ENCODE results near the gene WWOX.
"Not testable (repeated sequence)": the region's sequence is repeated elsewhere in the genome, so short reads cannot be mapped to it uniquely, and the experiment has no call there.

WWOX gene

DNA sequence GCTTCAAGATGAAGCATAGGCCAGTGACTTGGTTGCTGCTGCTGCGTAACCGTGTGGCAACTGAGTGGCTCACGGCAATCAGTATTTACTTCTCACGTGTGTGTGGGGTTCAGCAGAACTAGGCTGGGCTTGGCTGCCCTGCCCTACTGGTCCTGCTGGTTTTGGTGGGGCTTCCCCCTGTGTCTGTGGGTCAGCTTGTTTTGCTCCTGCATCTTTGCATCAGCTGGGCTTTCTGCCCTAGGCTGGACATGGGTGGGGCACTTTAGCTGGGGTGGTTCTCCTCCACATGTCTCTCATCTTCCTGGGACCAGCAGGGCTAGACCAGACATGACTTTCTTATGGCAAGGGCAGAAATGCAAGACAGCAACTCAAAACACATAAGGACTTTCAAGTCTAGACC is 950.6 kb downstream of the WWOX start:
- no peak overlapping the region for H3K4me3 ChIP-seq (ENCODE audit: low read depth, low read length)
- TF ChIP-seq CTCF (IDR thresholded peaks at IDR 0.05; ENCODE audit: insufficient read depth, low read depth, low read length, missing control alignments) = no peak
- no peak for DNase-seq (ENCODE audit: low read depth)

- no peak for DNase-seq (ENCODE audit: low read depth)
- no peak for TF ChIP-seq CTCF (IDR thresholded peaks at IDR 0.05; ENCODE audit: insufficient read depth, low read depth, low read length, missing control alignments)
Measured at GRCh38 chr16:79051313-79051712, 951.9 kb downstream of the WWOX start.

GRCh38 chr16:79052198-79052597 is 952.7 kb downstream of the WWOX start:
- not testable (repeated sequence) for DNase-seq (ENCODE audit: low read depth); H3K4me3 ChIP-seq (ENCODE audit: low read depth, low read length)

More at GRCh38 chr16:79051313-79051712, 951.9 kb downstream of the WWOX start:
- no peak overlapping the region for H3K4me3 ChIP-seq (ENCODE audit: low read depth, low read length)

DNA sequence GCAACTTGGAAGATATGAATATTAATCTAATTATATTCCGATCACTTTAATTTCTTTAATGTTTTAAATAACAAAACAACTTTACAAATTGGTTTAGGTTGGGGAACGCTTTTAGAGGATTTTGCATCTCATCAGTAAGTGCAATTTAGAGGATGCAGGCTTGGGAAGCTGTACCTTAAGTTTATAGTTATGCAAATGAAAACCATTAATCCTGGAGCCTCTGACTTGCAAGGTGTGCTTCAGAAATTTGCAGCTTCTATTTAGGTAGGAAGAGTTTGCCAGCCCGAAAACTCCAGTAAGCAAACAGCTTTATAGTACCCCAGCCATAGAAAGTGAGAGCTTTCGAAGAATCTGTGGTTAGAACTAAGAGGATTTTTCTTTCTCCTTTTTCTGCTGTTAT is 954.1 kb downstream of the WWOX start:
- no peak overlapping the region for H3K4me3 ChIP-seq (ENCODE audit: low read depth, low read length)
- DNase-seq (ENCODE audit: low read depth) = no peak
- TF ChIP-seq CTCF (IDR thresholded peaks at IDR 0.05; ENCODE audit: insufficient read depth, low read depth, low read length, missing control alignments) = no peak

- DNase-seq (ENCODE audit: low read depth) = no peak
- TF ChIP-seq CTCF (IDR thresholded peaks at IDR 0.05; ENCODE audit: insufficient read depth, low read depth, low read length, missing control alignments) = no peak
- H3K4me3 ChIP-seq (ENCODE audit: low read depth, low read length) = no peak overlapping the region
Measured at GRCh38 chr16:79054211-79054984, 954.9 kb downstream of the WWOX start.

DNA sequence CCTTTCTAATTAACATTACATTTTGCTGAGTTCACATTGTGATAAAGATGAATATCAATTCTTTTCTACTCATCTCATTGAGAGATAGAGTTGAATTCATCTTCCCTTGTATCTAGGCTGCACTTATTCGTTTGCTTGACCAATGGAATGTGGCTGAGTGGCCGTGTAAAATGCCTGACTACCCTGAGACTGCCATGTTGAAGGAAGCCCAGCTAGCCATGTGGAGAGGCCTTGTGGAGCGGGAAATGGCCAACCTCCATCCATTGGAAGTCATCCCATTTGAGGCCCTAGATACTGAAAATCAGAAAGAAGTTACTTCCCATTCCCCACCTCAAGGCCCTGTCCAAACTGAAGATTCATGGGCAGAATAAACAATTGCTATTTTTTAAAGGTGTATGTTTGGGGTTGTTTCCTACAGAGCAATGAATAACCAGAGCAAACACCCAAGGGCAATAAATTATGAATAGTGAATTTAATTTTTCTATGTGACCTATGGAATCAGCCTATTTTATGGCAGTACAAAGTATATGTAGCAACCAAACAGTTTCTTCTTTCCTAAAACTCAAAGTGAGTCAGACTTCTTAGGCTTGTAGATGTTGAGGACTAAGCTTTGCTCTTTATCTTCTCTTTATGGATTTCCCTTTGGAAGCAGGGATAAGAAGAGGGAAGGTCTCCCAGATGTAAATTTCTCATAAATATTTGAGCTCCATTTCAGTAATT is 956.0 kb downstream of the WWOX start:
- H3K4me3 ChIP-seq (ENCODE audit: low read depth, low read length) = no peak overlapping the region
- TF ChIP-seq CTCF (IDR thresholded peaks at IDR 0.05; ENCODE audit: insufficient read depth, low read depth, low read length, missing control alignments) = no peak
- DNase-seq (ENCODE audit: low read depth) = no peak

- DNase-seq (ENCODE audit: low read depth) = no peak
- no peak overlapping the region for H3K4me3 ChIP-seq (ENCODE audit: low read depth, low read length)
- TF ChIP-seq CTCF (IDR thresholded peaks at IDR 0.05; ENCODE audit: insufficient read depth, low read depth, low read length, missing control alignments) = no peak
Measured at GRCh38 chr16:79061181-79061580, 961.7 kb downstream of the WWOX start.
